Upper lobe of left lung (tissue), 6 donors: ENCODE measurements around the gene EMC10. TPM values are rescaled to one million over a fixed set of nuclear protein-coding genes. Genes with fewer than 3 reads are reported as not detected.

Experiments used
- ATAC-seq, 2 donors: fragments of 200-7000 bp; cut with Tn5 transposase; one replicate each; pipeline ENCODE4 v1.9.1; 2022; ENCODE audit warnings: mild to moderate bottlenecking in 2 of 2, moderate library complexity in 2 of 2; ENCODE audit not compliant: low FRiP score in 2 of 2
- DNase-seq, 2 donors: peaks; one replicate each; pipeline ENCODE4 v3.0.0-alpha.2; 2019 to 2020
- H3K27ac ChIP-seq, 4 donors: fragments of 200-600 bp; sonication (generic); one replicate each; pipeline ENCODE4 v1.5.1; 2016 to 2019
- H3K27me3 ChIP-seq, 4 donors: fragments of 200-600 bp; sonication (generic); one replicate each; pipeline ENCODE4 v1.5.1; 2017 to 2019
- H3K36me3 ChIP-seq, 4 donors: fragments of 200-600 bp; sonication (generic); one replicate each; pipeline ENCODE4 v1.5.1; 2016 to 2019
- H3K4me1 ChIP-seq, 4 donors: fragments of 200-600 bp; sonication (generic); one replicate each; pipeline ENCODE4 v1.5.1; 2018 to 2019
- H3K4me3 ChIP-seq, 4 donors: fragments of 200-600 bp; sonication (generic); one replicate each; pipeline ENCODE4 v1.5.1; 2017 to 2019; ENCODE audit warnings: mild to moderate bottlenecking in 2 of 4, moderate library complexity in 1 of 4
- H3K9me3 ChIP-seq, 4 donors: fragments of 200-600 bp; sonication (generic); one replicate each; pipeline ENCODE4 v1.5.1; 2018 to 2019
- CTCF ChIP-seq, 6 experiments: fragments of 450-650 bp in 4 of 6; fragments of 200-600 bp in 2 of 6; sonication (generic) in 2 of 6; IDR thresholded peaks; one replicate each; pipeline ENCODE4 v1.5.1; 2016 to 2019; ENCODE audit warnings: antibody characterized with exemption in 6 of 6
- EP300 ChIP-seq, 4 donors: sonication (generic); formaldehyde crosslinking; IDR thresholded peaks; one replicate each; pipeline ENCODE4 v1.5.1; 2017; ENCODE audit warnings: antibody characterized with exemption in 4 of 4, control low read depth in 2 of 4
- POLR2A ChIP-seq, 4 donors: fragments of 450-650 bp; IDR thresholded peaks; one replicate each; pipeline ENCODE4 v1.5.1; 2016 to 2017; ENCODE audit warnings: antibody characterized with exemption in 4 of 4, mild to moderate bottlenecking in 2 of 4
- POLR2AphosphoS5 ChIP-seq, 2 donors: sonication (generic); formaldehyde crosslinking; IDR thresholded peaks; one replicate each; pipeline ENCODE4 v1.5.1; 2017; ENCODE audit warnings: antibody characterized with exemption in 2 of 2
- WGBS, 2 donors: methylation state at CpG; one replicate each; pipeline ENCODE4 v1.1.5; 2017 to 2018; 5-methylcytosine and 5-hydroxymethylcytosine counted together
- total RNA-seq, 6 donors: library from RNA; depleted of rRNA in 4 of 6; stranded (reverse); fragments of >200 nt in 4 of 6; gene quantifications; one replicate each; pipeline versions ENCODE4 v1.1.0 to v1.2.1, GENCODE V29; 2016 to 2021
- donor health status: DM: no; HTN: no; CAD: no; lungs with moderate emphysema.
- donor health status: DM: no; HTN: yes; CAD: no; lungs with severe emphysema.

EMC10 gene
- total RNA-seq, 6 donors from 2014 or later: 83.8 to 155 (median 121) TPM

GRCh38 chr19:50501568-50502475 is 25.5 kb downstream of the EMC10 start:
- Histone ChIP-seq H3K27ac (no peak overlapping the region), H3K4me1 (peaks cover 0 to 17% (median 8%) of the 10 kb centered on the region in 4 donors)
- ATAC-seq: peak; percentile 12 to 47

DNA sequence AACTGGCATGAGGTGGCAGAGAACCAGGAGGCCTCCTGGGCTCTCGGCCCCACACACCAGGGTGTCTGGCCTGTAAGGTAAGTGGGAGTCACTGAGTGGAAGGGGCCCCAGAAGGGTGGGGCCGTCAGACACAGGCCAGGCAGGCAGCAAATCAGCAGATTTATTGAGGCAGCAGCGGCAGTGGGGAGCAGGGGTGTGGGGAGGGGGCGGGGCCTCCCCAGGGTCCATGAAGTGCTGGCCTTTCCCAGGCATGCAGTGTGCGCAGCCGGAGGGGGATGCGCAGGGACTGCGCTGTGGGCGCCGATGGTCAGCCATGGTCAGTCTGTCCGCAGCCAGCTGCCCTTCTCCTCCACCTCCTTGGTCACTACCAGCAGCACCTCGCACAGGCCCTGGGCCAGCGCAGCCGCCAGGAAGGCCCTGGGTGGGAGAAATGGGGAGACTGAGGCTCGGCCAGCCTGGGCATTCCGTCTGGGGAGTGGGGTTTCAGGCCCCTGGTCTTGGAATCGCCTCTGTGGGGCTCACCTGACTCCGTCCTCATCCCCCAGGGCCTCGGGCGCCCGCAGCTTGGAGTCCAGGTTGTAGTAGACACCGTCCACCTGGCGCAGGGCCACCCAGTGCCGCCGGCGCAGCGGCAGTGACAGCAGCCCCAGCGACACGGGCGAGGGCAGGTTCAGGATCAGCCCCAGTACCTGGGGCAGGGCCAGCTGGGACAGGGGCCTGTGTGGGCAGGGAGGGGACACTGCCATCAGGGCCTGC is 29.7 kb downstream of the EMC10 start:
- DNase-seq: peak in 1 of 2 donors; percentile 85

More at GRCh38 chr19:50501568-50502475, 25.5 kb downstream of the EMC10 start:
- Histone ChIP-seq H3K36me3 (peaks cover 0 to 10% (median 3%) of the 10 kb centered on the region in 4 donors), H3K27me3 (no peaks in the 10 kb centered on the region), H3K4me3 (no peak overlapping the region), H3K9me3 (no peaks in the 10 kb centered on the region)
- DNase-seq: no peak
- TF ChIP-seq POLR2A (IDR thresholded peaks at IDR 0.05) (no peak), EP300 (IDR thresholded peaks at IDR 0.05) (no peak), POLR2AphosphoS5 (IDR thresholded peaks at IDR 0.05) (no peak), CTCF (IDR thresholded peaks at IDR 0.05) (no peak)
- WGBS, 2 donors: 60 to 67% methylated on average over 25 of the region's 25 CpGs

DNA sequence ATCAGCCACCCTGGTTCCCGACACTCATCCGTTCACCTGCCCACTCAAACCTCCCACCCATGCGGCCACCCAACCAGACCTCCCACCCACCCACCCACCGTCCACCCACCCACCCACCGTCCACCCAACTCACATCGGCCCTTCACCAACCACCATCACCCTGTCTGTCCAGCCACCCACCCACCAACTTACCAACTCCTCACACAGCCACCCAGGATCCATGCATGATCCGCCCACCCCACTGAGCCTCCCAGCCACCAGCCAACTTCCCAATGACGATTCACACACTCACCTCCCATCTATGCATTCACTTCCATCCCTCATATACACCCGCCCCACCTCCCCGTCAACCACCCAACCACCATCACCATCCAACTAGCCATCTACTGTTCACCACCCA is 30.4 kb downstream of the EMC10 start:
- Histone ChIP-seq H3K4me1 (peaks cover 8 to 16% (median 10%) of the 10 kb centered on the region in 4 donors), H3K9me3 (no peaks in the 10 kb centered on the region), H3K4me3 (no peak overlapping the region), H3K27me3 (no peaks in the 10 kb centered on the region), H3K36me3 (peaks cover 0 to 10% (median 3%) of the 10 kb centered on the region in 4 donors), H3K27ac (no peak overlapping the region)
- TF ChIP-seq POLR2AphosphoS5 (IDR thresholded peaks at IDR 0.05) (no peak), POLR2A (IDR thresholded peaks at IDR 0.05) (no peak), EP300 (IDR thresholded peaks at IDR 0.05) (no peak), CTCF (IDR thresholded peaks at IDR 0.05) (no peak)
- ATAC-seq (no peak), DNase-seq (no peak)
- WGBS, 2 donors: 91 to 93% methylated on average over 4 to 9 of the region's 10 CpGs

More for the DNA sequence above, 29.7 kb downstream of the EMC10 start:
- 96% methylated on average over 11 to 29 of the region's 30 CpGs for WGBS, 2 donors
- H3K27ac ChIP-seq: no peak overlapping the region
- H3K4me3 ChIP-seq: no peak overlapping the region
- peaks cover 8 to 19% (median 12%) of the 10 kb centered on the region in 4 donors for H3K4me1 ChIP-seq
- no peaks in the 10 kb centered on the region for H3K9me3 ChIP-seq
- no peaks in the 10 kb centered on the region for H3K27me3 ChIP-seq
- H3K36me3 ChIP-seq: peaks cover 0 to 10% (median 3%) of the 10 kb centered on the region in 4 donors
- ATAC-seq: no peak
- TF ChIP-seq POLR2A (IDR thresholded peaks at IDR 0.05) (no peak), EP300 (IDR thresholded peaks at IDR 0.05) (no peak), CTCF (IDR thresholded peaks at IDR 0.05) (no peak), POLR2AphosphoS5 (IDR thresholded peaks at IDR 0.05) (no peak)

DNA sequence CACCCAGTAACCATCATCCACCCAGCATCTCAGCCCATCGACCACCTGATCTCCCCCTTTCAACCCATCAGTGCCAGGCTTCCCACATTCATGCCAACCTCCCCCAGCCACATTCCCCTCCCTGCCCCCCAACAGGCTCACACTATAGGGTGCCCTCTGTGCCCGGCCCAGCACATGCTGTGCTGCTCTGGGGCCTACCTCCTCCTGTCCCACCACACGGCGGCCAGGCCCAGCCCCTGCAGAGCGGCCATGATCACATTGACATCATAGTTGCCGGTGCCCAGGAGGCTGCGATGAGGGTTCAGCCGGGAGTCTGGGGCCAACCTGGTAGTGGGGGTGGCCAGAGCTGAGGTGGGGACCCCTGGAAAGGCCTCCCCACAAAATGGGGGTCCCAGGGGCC is 31.1 kb downstream of the EMC10 start:
- TF ChIP-seq POLR2AphosphoS5 (IDR thresholded peaks at IDR 0.05) (no peak), CTCF (IDR thresholded peaks at IDR 0.05) (no peak), POLR2A (IDR thresholded peaks at IDR 0.05) (no peak), EP300 (IDR thresholded peaks at IDR 0.05) (no peak)
- peak in 1 of 2 donors; percentile 79 for DNase-seq
- 92 to 96% methylated on average over 4 to 8 of the region's 8 CpGs for WGBS, 2 donors
- ATAC-seq: no peak
- peaks cover 0 to 10% (median 3%) of the 10 kb centered on the region in 4 donors for H3K36me3 ChIP-seq
- H3K27ac ChIP-seq: no peak overlapping the region
- peaks cover 8 to 16% (median 10%) of the 10 kb centered on the region in 4 donors for H3K4me1 ChIP-seq
- no peaks in the 10 kb centered on the region for H3K27me3 ChIP-seq
- H3K9me3 ChIP-seq: no peaks in the 10 kb centered on the region
- H3K4me3 ChIP-seq: no peak overlapping the region
